Thoracic aorta (tissue), 2 donors: ENCODE measurements around the gene ATF6B. TPM values are rescaled to one million over a fixed set of nuclear protein-coding genes. Genes with fewer than 3 reads are reported as not detected.
"Not testable (repeated sequence)": the region's sequence is repeated elsewhere in the genome, so short reads cannot be mapped to it uniquely, and the experiment has no call there.

Source experiments
- ATAC-seq: fragments of 150-250 bp; one replicate; pipeline ENCODE4 v1.8.0; 2017; ENCODE audit warnings: low read depth; ENCODE audit not compliant: insufficient number of reproducible peaks, low FRiP score
- DNase-seq: peaks from one replicate; pipeline ENCODE4 v3.0.0-alpha.2; 2020; ENCODE audit warnings: low spot score
- H3K27ac ChIP-seq, 2 donors: fragments of 200-600 bp; sonication (generic); 1 replicate in 1 of 2; 2 replicates in 1 of 2; pipeline ENCODE4 v1.5.1; 2016; ENCODE audit warnings: mild to moderate bottlenecking in 2 of 2, moderate library complexity in 2 of 2
- H3K27me3 ChIP-seq: fragments of 200-600 bp; sonication (generic); replicated peaks from 2 replicates; pipeline ENCODE4 v1.6.0; 2016; ENCODE audit warnings: mild to moderate bottlenecking; ENCODE audit not compliant: insufficient read depth
- H3K36me3 ChIP-seq: fragments of 200-600 bp; sonication (generic); one replicate; pipeline ENCODE4 v1.5.1; 2016
- H3K4me1 ChIP-seq, 2 donors: fragments of 200-600 bp; sonication (generic); 1 replicate in 1 of 2; 2 replicates in 1 of 2; pipeline versions ENCODE4 v1.5.1 to v1.6.0; 2016; ENCODE audit warnings: low read depth in 2 of 2, mild to moderate bottlenecking in 1 of 2; ENCODE audit not compliant: control insufficient read depth in 1 of 2
- H3K4me3 ChIP-seq: fragments of 200-600 bp; sonication (generic); 2 replicates; pipeline ENCODE4 v1.5.1; 2016; ENCODE audit warnings: mild to moderate bottlenecking
- H3K9me3 ChIP-seq: fragments of 200-600 bp; sonication (generic); 2 replicates; pipeline ENCODE4 v1.5.1; 2016
- CTCF ChIP-seq: fragments of 200-600 bp; sonication (generic); IDR thresholded peaks from one replicate; pipeline ENCODE4 v1.5.1; 2019; ENCODE audit warnings: antibody characterized with exemption
- total RNA-seq, 2 donors: library from RNA; depleted of rRNA; stranded (reverse); fragments of >200 nt; gene quantifications; one replicate each; pipeline versions ENCODE4 v1.1.0 to v1.2.3, GENCODE V29; 2016

ATF6B gene
- total RNA-seq, 2 donors from 2014 or later: 38.2 to 60.9 TPM

DNA sequence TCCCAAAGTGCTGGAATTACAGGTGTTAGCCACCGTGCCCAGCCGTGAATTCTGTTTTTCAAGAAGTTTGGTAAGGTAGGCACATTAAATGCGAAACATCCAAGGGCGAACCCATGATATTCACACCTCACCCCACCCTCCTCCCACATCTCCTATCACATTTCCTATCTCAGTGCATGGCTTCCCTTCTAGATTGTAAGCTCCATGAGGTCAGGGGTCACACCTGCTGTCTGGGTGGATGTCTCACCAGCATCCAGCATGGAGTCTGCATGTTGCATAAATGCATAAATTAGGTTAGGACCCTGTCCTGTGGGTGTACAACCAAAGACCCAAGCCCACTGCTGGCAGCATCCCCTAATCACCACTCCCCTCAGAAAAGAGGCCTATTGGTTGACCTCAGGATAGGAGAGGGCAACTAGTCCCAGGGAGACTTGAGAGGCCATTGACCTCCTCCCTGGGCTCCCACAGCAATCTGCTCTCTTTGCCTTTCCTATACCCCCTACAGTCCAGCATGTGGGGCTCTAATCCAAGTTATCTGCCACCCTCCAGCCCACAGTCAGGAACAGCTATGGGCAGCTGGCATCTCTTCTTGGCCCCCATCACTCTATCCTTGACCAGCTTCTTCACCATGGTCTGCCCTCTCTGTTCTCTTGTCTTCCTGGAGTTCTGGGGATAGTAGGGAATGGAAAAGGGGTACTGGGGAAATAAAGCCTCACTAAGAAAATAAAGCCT, 19.5 kb upstream of the ATF6B start:
- no peaks in the 10 kb centered on the region for H3K27me3 ChIP-seq
- ATAC-seq (no peak), DNase-seq (no peak)
- H3K4me1 ChIP-seq: peaks cover 14 to 27% of the 10 kb centered on the region in 2 donors
- no peaks in the 10 kb centered on the region for H3K9me3 ChIP-seq
- no peak for TF ChIP-seq CTCF
- no peak overlapping the region for H3K4me3 ChIP-seq
- H3K27ac ChIP-seq: no peak overlapping the region
- no peaks in the 10 kb centered on the region for H3K36me3 ChIP-seq

DNA sequence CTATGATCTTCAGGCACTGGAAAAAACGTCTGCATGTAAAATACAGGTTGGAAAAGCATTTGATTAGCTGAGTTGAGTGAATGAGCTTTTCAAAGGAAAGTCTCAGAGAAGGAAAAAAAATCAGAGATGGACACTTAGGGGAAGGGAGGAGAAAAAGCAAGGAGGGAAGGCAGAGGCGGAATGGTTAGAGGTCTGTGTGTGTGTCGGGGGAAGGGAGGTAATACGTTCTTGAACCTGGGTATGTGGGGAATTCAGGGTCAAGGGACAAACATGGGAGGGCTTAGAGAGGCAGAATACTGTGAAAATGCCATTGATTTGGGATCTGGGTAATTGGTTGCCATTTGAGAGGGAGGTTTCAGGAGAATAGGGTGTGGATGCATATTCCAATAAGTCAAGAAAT, 18.6 kb upstream of the ATF6B start:
- Histone ChIP-seq H3K27me3 (no peaks in the 10 kb centered on the region), H3K9me3 (no peaks in the 10 kb centered on the region), H3K4me3 (no peak overlapping the region), H3K27ac (no peak overlapping the region), H3K4me1 (peaks cover 8 to 21% of the 10 kb centered on the region in 2 donors), H3K36me3 (no peaks in the 10 kb centered on the region)
- DNase-seq: no peak
- no peak for TF ChIP-seq CTCF
- no peak for ATAC-seq

- H3K27ac ChIP-seq: no peak overlapping the region
- no peak for TF ChIP-seq CTCF
- no peak overlapping the region for H3K4me3 ChIP-seq
- H3K36me3 ChIP-seq: no peaks in the 10 kb centered on the region
- no peaks in the 10 kb centered on the region for H3K9me3 ChIP-seq
- ATAC-seq: no peak
- H3K4me1 ChIP-seq: peaks cover 8 to 20% of the 10 kb centered on the region in 2 donors
- H3K27me3 ChIP-seq: no peaks in the 10 kb centered on the region
- no peak for DNase-seq
Measured at GRCh38 chr6:32146287-32146686, 18.2 kb upstream of the ATF6B start.

DNA sequence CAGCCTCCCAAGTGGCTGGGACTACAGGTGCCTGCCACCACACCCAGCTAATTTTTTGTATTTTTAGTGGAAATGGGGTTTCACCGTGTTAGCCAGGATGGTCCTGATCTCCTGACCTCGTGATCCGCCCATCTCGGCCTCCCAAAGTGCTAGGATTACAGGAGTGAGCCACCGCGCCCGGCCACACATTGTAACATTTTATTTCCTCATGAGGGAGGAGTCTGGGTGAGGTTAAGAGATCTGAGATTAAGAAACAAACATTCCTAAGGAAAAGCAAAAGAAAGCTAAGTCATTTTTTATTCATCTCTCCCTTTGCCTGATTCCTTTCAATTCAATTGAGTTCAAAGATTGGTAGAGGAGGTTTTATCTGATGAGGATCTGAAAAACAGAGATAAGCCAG, 16.2 kb upstream of the ATF6B start:
- H3K4me3 ChIP-seq, H3K27me3 ChIP-seq, DNase-seq, H3K4me1 ChIP-seq, H3K9me3 ChIP-seq, ATAC-seq, H3K36me3 ChIP-seq, H3K27ac ChIP-seq: not testable (repeated sequence)

GRCh38 chr6:32140420-32141046, 12.5 kb upstream of the ATF6B start:
- H3K27me3 ChIP-seq: no peaks in the 10 kb centered on the region
- no peak overlapping the region for H3K4me3 ChIP-seq
- no peak for TF ChIP-seq CTCF
- H3K27ac ChIP-seq: no peak overlapping the region
- no peaks in the 10 kb centered on the region for H3K36me3 ChIP-seq
- H3K4me1 ChIP-seq: no peaks in the 10 kb centered on the region
- H3K9me3 ChIP-seq: no peaks in the 10 kb centered on the region
- DNase-seq (no peak), ATAC-seq (no peak)
